ENCODE data around the gene HNMT.

DNA sequence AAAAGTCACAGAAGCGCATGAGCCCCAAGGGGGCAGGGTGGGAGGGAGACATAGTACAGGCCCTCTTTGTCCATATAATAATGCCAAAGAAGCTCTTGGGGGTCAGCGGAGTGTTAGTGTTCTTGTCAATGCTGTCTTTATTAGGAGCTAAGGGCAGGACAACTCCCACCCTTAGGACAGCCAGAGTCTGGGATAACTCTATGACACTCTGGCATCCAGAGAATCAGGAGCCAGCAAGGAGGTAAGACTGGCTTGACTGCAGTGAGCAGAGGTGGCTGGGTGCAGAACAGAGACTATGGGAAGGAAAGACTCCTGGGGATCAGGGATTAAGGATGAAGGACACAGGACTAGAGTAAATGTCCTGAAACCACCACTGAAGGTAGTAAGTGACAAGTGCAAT lies 19.0 kb upstream of the HNMT start:
- TF ChIP-seq FOXP2 (optimal IDR thresholded peaks at IDR 0.05; ENCODE audit: borderline replicate concordance, extremely low read depth, extremely low read length, insufficient read depth) (no peak), TAF1 (IDR thresholded peaks at IDR 0.05; ENCODE audit: borderline replicate concordance, insufficient read depth, low read length) (no peak), POLR2AphosphoS5 (IDR thresholded peaks at IDR 0.05; ENCODE audit: low read depth, low read length) (no peak), SIN3A (IDR thresholded peaks at IDR 0.05; ENCODE audit: borderline replicate concordance, insufficient read depth, low read length) (no peak)
